ENCODE data around the gene KRTAP9-1.
"Not testable (repeated sequence)": the region's sequence is repeated elsewhere in the genome, so short reads cannot be mapped to it uniquely, and the experiment has no call there.

KRTAP9-1 gene, protein sequence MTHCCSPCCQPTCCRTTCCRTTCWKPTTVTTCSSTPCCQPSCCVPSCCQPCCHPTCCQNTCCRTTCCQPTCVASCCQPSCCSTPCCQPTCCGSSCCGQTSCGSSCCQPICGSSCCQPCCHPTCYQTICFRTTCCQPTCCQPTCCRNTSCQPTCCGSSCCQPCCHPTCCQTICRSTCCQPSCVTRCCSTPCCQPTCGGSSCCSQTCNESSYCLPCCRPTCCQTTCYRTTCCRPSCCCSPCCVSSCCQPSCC

DNA sequence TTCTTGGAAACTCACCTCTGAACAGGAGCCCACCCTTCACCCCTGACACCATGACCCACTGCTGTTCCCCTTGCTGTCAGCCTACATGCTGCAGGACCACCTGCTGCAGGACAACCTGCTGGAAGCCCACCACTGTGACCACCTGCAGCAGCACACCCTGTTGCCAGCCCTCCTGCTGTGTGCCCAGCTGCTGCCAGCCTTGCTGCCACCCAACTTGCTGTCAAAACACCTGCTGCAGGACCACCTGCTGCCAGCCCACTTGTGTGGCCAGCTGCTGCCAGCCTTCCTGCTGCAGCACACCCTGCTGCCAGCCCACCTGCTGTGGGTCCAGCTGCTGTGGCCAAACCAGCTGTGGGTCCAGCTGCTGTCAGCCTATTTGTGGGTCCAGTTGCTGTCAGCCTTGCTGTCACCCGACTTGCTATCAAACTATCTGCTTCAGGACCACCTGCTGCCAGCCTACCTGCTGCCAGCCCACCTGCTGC is at the start of gene KRTAP9-1:
TSS of gene KRTAP9-1 (plus strand) at position 51 of the 482 bp plus-strand sequence. CDS start at position 51, 0 bp downstream.
- not testable (repeated sequence) for DNase-seq

DNA sequence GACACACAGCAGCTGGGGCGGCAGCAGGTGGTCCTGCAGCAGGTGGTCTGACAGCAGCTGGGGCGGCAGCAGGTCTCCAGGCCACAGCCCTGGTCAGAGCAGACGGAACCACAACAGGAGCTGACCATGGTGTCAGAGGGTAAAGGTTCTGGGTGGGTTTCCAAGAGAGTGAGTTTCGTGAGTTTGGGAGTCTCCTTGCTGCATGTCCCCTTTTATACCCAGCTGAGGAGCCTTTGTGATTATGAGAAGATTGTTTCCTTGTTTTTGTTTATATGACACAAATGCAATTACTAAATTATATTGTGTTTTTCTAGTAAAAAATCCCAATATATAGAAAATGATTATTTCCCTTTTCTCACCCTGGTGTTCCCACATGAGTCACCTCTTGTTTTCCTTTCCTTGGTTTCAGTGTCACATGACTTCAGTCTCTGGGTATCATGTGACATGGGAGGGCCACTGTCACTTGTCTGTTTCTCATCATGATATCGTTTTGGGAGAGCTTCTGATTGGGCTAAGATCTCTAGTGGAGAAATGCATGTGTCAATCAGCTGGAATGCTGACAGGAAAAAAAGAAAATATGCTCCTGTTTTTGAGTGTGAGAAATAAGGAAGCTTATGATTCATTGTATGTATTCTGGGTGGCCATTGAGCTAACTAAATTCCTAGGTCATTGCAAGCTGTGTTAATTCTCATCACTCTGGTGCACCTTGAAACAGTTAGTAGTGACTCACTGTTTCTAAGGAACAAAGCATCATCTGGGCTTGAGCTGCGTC is 49.1 kb upstream of the KRTAP9-1 start, which contains the start of gene KRTAP4-6:
TSS of gene KRTAP4-6 (minus strand) at position 185 of the 772 bp plus-strand sequence. CDS start at position 128, 57 bp downstream.
- DNase-seq, result no peak

DNA sequence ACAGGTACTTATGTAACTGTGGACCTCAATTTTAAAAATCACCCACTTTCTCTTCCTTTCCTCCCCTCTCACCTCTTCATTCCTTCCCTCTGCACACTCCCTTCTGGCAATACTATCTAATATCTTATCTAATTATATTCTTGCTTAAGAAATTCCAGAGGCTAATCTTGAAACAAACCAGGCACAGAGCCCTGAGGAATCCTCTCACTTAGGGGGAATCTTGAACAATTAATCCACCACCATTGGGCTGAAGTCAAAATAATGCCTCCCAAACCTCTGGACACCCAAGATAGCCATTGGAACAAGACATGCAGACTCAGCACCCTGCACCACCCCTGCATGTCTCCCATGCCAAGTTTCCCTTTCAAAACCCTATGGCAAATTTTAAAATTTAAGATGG is 48.3 kb upstream of the KRTAP9-1 start:
- DNase-seq, result no peak

DNA sequence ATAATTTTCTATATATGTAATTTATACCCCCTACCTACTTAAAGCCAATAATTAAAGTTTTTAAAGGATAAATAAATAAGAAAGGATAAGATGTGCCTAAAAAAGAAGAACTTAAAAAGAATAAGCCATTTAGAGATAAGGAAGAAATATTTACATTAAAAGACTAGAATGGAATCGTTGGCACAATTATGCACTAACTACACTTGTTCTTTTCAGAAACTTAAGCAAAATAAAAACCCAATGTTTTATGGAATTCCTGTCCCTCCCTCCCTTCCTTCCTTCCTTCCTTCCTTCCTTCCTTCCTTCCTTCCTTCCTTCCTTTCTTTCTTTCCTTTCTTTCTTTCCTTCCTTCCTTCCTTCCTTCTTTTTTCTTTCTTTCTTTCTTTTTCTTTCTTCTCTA is 44.8 kb upstream of the KRTAP9-1 start:
- DNase-seq, result no peak

DNA sequence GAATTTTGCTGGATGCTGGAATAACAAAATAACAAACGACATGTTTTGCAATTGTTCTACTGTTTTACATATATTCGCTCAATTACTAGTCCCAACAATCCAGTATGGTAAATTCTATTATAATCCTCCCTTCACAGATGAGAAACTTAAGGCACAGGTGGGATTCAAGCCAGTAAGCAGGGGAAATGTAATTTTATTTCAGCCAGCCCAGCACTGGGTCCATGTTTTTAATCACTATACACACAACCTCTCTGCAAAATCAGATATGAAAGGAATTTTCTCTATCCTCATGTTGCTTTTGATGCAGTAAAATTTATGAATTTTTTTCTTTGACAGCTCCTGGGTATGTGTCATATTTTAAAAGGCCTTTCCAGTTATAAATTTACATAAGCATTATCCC is 44.4 kb upstream of the KRTAP9-1 start:
- no peak for DNase-seq

DNA sequence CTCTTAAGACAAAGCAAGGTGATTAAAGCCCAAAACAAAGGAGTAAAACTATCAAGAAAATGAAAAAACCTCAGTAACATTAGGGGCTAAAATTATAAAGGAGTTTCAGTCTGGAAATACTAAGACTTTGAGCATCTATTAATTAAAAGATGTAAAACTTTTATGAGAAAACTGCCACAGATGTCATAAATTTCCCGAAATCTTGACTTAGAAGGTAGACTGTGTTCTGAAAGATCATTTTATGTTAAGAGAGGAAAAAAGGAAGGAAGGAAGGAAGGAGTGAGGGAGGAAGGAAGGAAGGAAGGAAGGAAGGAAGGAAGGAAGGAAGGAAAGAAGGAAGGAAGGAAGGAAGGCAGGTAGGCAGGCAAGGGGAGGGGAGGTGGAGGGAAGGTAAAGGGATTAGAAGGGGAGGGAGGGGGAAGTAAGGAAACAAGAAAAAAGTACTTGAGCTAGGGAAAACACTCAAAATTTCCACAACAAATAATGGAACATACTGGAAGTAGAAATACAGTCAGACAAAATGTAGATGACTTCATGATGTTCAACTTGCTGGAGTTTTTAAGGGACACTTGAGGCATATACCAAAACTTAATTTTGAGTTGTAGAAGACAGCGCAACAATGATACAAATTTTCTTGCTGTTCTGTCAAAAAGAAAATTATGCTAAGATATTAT is 42.0 kb upstream of the KRTAP9-1 start:
- no peak for DNase-seq

DNA sequence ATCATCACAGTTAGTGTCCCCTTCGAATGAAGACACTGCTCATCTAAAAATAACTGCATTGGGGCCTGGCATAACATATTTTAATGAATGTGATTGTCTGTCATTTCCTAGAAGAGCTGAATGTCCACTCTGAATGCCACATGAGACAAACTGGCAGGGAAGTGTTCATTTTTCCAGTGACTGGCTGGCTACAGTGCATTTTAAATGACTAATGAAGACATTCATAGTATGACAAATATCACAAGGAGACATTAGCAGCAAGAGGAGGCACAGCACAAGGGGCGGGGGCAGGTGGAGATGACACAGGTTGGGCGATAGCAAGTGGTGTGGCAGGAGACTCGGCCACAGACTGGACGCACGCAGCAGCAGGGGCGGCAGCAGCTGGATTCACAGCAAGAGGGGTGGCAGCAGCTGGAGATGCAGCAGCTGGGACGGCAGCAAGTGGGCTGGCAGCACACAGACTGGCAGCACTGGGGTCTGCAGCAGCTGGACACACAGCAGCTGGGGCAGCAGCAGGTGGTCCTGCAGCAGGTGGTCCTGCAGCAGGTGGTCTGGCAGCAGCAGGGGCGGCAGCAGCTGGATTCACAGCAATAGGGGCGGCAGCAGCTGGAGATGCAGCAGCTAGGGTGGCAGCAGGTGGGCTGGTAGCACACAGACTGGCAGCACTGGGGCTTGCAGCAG is 40.6 kb upstream of the KRTAP9-1 start:
- DNase-seq, result not testable (repeated sequence)

DNA sequence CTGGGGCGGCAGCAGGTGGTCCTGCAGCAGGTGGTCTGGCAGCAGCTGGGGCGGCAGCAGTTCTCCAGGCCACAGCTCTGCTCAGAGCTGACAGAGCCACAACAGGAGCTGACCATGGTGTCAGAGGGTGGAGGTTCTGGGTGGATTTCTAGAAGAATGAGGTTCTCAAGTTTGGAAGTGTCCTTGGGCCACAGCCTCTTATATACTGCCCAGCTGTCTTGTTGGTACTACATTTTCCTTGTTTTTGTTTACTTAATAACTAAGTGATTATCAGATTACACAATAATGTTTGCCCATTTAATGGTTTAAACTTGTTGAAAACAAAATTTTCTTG is 40.1 kb upstream of the KRTAP9-1 start, which contains the start of gene KRTAP4-5:
TSS of gene KRTAP4-5 (minus strand) at position 174 of the 334 bp plus-strand sequence. CDS start at position 116, 58 bp downstream.
- DNase-seq, result no peak

DNA sequence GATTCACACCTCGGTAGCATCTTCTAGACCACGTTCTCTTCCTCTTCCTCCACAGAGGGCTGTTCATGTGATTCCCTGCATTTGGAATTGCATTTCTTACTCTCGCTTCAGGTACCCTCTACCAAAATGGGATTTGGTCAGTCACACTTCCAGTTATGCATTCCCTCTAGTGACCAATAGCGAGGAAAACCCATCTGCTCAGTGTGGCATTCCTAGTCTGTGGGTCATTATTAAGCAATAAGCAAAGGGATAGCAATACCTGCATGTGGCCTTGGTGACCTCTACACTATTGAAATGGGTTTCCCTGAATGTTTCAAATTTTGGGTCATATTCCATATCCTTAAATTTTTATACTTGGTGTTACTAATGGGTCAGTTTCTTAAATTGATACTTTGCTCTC is 39.7 kb upstream of the KRTAP9-1 start:
- no peak for DNase-seq

DNA sequence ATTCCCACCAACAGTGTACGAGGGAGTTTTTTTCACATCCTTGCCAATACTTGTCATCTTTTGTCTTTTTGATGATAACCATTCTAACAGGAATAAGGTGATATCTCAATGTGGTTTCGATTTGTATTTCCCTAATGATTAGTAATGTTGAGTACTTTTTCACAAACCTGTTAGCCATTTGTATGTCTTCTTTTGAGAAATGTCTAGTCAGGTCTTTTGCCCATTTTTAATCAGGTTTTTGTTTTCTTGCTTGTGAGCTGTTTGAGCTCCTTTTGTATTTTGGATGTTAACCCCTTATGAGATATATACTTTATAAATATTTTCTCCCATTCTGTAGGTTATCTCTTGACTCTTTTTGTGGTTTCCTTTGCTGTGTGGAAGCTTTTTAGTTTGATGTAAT is 38.2 kb upstream of the KRTAP9-1 start:
- DNase-seq, result no peak

DNA sequence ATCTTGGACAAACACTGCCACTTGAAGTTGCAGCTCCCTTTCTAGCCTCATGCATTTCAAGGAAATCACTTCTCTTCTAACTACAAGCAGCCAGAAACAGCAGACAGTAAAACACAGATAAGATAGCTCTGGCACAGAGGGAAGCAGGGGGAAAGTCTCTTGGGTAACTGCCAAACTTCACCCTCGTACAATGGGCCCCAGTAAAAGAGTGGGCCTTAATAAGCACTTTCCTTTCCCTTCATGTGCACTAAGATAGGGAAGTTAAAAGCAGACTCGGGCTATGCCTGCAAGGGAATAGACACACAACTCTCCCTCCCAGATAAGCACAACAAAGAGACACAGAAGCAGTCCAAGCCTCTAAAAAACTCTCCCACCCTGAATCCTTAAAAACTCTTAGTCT is 35.8 kb upstream of the KRTAP9-1 start:
- DNase-seq, result no peak

DNA sequence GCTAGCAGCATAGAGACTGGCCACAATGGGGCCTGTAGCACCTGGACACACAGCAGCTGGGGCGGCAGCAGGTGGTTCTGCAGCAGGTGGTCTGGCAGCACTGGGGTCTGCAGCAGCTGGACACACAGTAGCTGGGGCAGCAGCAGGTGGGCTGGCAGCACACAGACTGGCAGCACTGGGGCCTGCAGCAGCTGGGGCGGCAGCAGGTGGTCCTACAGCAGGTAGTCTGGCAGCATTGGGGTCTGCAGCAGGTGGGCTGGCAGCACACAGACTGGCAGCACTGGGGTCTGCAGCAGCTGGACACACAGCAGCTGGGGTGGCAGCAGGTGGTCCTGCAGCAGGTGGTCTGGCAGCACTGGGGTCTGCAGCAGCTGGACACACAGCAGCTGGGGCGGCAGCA is 29.5 kb upstream of the KRTAP9-1 start:
- DNase-seq, result not testable (repeated sequence)

DNA sequence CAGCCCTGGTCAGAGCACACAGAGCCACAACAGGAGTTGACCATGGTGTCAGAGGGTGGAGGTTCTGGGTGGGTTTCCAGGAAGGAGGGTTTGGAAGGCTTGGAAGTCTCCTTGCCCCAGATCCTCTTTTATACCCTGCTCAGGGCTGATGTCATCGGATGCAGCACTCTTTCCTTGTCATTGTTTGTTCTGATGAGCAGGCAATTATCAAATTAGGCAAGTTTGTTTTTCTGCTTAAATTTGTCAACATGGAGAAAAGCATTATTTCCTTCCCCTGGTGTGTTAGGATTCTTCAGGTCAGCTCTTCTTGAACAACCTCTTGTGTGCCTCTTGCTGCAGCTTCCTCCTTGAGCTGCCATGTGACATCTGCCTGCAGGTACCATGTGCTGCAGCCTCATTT is 29.0 kb upstream of the KRTAP9-1 start, which contains the start of gene KRTAP4-4:
TSS of gene KRTAP4-4 (minus strand) at position 101 of the 400 bp plus-strand sequence. CDS start at position 44, 57 bp downstream.
- no peak for DNase-seq

DNA sequence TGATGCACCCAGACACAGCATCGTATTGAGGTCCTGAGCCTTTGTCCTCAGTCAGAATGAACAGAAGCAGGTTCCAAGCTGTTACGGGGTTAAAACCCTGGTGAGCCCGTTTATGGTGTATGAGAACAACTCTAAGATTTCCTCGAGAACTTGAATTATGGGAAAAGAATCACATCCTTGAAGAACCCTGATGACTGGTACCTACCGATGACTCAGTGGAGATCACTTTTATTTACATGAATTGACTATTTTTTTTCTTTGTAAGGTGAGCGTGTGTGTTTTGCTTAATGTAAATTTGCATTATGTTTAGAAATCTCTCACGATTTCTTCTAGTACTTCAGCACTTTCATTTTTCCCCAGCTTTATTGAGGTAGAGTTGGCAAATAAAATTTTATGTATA is 25.9 kb upstream of the KRTAP9-1 start:
- no peak for DNase-seq

DNA sequence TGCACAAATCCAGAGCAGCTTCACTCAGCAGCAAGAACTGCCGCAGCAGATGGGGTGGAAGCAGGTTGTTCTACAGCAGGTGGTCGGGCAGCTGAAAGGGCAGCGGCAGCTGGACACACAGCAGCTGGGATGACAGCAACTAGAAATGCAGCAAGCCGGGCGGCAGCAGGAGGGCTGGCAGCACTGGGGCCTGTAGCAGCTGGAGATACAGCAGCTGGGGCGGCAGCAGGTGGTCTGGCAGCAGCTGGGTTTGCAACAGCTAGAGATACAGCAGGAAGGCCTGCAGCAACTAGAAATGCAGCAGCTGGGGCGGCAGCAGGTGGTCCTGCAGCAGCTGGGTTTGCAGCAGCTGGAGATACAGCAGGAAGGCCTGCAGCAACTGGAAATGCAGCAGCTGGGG is 22.1 kb upstream of the KRTAP9-1 start:
- no peak for DNase-seq

DNA sequence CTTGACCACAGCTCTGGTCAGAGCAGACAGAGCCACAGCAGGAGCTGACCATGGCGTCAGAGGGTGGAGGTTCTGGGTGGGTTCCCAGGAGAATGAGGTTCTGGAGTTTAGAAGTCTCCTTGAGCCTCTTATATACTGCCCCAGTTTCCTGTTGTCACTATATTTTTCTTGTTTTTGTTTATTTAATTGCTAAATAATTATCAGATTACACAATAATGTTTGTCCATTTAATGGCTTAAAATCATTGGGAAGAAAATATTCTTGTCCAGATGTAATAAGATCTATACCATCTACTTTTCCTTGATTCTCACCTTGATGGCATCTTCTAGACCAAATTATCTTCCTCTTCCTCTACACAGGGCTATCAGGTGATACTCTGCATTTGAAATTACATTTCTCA is 21.6 kb upstream of the KRTAP9-1 start, which contains the start of gene KRTAP4-3:
TSS of gene KRTAP4-3 (minus strand) at position 101 of the 400 bp plus-strand sequence. CDS start at position 52, 49 bp downstream.
- no peak for DNase-seq

DNA sequence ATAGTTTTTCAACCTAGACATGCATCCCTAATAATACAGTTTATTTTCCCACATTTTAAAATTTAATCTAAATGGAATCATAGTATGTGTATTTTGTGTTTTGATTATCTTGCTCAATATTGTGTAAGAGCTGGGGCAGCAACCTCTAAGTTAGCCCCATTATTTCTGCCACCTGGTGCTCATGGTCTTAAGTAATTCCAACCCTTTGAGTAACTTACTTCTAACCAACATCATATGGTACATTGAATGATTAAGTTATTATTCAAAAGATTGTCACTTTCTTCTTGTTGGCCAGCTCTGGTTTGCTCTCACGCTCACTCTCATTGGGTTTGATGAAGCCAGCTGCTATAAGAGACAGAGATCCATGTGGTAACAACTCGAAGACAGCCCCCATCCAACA is 17.8 kb upstream of the KRTAP9-1 start:
- no peak for DNase-seq

DNA sequence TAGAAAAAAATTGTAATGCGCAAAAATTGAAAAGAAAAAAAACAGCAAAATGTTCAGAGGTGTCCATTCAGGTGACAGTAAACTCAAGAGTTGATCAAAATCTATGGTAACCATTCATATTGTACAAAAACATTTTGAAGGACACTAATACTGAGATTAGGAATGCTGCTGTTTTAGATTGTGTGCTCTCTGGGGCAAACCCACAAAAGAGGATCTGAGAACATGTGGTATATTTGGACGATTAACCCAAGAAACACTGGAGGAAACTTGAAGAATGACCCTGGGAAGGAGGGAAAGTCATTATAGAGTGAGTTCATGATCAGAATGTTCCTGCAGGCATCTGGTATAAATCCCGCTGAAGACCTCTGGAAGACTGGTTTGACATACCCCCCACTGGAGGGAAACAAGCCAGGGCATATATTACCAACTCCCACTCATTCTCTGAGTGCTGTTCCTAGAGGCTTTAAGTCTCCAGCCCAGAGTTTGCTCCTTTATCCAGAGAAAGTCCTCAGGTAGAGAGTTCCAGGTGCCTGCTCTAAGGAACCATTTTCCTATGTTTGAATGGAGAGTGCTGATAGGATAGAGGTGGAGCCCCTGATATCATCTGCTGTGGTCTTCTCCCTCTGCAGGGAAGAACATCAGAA is 12.8 kb upstream of the KRTAP9-1 start:
- DNase-seq, result no peak

DNA sequence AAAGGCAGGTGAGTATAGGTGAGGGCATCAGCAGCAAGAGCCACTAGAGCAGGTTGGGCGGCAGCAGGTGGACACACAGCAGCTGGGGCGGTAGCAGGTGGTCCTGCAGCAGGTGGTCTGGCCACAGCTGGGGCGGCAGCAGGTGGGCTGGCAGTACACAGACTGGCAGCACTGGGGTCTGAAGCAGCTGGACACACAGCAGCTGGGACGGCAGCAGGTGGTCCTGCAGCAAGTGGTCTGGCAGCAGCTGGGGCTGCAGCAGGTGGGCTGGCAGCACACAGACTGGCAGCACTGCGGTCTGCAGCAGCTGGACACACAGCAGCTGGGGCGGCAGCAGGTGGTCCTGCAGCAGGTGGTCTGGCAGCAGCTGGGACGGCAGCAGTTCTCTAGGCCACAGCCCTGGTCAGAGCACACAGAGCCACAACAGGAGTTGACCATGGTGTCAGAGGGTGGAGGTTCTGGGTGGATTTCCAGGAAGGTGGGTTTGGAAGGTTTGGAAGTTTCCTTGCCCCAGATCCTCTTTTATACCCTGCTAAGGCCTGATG is 11.9 kb upstream of the KRTAP9-1 start, which contains the start of gene KRTAP4-2:
TSS of gene KRTAP4-2 (minus strand) at position 495 of the 545 bp plus-strand sequence. CDS start at position 438, 57 bp downstream.
- no peak for DNase-seq

DNA sequence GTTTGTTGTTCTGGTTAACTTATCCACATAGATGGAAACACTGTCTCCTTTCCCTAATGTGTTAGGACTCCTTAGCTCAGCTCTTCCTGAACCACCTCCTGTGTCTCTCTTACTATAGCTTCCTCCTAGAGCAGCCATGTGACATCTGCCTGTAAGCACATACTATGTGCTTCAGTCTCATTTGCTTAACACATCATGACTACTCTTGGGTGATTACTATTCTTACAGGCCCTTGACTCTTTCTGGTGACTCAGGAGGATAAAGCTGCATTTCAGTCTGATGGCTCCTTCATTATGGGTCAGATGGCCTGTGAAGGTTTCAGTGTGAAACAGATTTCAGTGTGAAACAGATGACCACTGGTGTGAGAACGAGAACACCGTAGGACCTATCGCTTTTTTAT is 11.3 kb upstream of the KRTAP9-1 start:
- no peak for DNase-seq

DNA sequence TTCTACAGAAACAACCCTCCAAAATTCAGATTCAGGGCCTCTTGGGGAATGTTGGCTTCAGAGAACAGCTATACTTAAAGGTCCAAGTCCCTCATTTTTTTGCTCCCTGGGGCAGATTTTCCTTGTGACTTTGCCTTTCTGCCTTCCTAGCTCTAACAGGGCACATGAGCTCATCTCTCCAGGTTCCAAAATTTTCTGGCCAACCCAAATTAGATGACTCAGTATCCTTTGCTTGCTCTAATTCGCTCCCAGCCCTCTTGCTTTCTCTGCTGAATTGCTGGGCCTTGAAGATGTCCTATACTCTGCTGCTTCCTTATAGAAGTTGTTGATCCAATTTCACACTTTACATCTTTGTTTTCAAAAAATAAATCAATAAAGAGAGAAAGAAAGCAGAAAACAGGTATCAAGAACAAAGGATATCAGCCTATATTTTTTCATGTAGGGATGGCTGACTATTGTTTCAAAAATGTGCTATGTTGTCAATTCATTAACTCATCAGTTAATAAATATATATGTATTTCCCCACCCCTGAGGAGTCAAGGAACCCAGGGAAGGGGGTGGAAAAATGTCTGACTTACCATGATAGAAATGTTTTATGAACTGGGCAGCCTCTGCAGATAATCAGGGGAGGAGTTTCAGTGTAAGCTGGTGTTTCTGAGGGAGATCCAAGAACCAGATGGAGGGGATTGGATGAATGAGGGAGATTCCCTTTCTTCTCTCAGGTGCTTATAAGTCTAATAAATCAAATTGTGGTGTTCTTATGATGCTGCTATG is 10.7 kb upstream of the KRTAP9-1 start:
- no peak for DNase-seq

Measured in NCI-H1694 treated with DMSO at 0.1 percent for 48 hours (cell line).